ENCODE results near the gene TRMT10A.
"Not testable (repeated sequence)": the region's sequence is repeated elsewhere in the genome, so short reads cannot be mapped to it uniquely, and the experiment has no call there.

Gene TRMT10A

GRCh38 chr4:99540277-99540939 is 23.4 kb downstream of the TRMT10A start:
- DNase-seq: no peak

GRCh38 chr4:99537674-99538073 is 26.2 kb downstream of the TRMT10A start:
- no peak for DNase-seq

GRCh38 chr4:99536848-99537247 is 27.0 kb downstream of the TRMT10A start:
- peak; percentile 26 for DNase-seq

GRCh38 chr4:99536271-99536670 is 27.6 kb downstream of the TRMT10A start:
- no peak for DNase-seq

- not testable (repeated sequence) for DNase-seq
Measured at GRCh38 chr4:99534699-99535098, 29.1 kb downstream of the TRMT10A start.

- no peak for DNase-seq
Measured at GRCh38 chr4:99529956-99530355, 33.9 kb downstream of the TRMT10A start.

GRCh38 chr4:99529228-99529627 is 34.6 kb downstream of the TRMT10A start:
- no peak for DNase-seq

GRCh38 chr4:99518601-99519295 is 45.1 kb downstream of the TRMT10A start:
- no peak for DNase-seq

GRCh38 chr4:99510721-99511120 is 53.1 kb downstream of the TRMT10A start, which contains the start of gene C4orf17:
C4orf17 (plus strand) TSS chr4:99511021; CDS start chr4:99513082, 2,061 bp downstream.
- DNase-seq: no peak

- no peak for DNase-seq
Measured at GRCh38 chr4:99507762-99508161, 56.1 kb downstream of the TRMT10A start.

- no peak for DNase-seq
Measured at GRCh38 chr4:99507349-99507748, 56.5 kb downstream of the TRMT10A start.

GRCh38 chr4:99506781-99507180 is 57.1 kb downstream of the TRMT10A start:
- DNase-seq: peak; percentile 42

GRCh38 chr4:99504804-99505502 is 58.9 kb downstream of the TRMT10A start:
- DNase-seq: peak; percentile 50

Measured in COR-L47 (cell line).